Activated T-cell treated with anti-CD3 and anti-CD28 coated beads for 1 hour (primary cell): ENCODE measurements around the gene HES1.

Experiments used
- DNase-seq: peaks from one replicate; pipeline ENCODE4 v3.0.0-alpha.2; 2020; ENCODE audit warnings: low read depth

HES1 gene

DNA sequence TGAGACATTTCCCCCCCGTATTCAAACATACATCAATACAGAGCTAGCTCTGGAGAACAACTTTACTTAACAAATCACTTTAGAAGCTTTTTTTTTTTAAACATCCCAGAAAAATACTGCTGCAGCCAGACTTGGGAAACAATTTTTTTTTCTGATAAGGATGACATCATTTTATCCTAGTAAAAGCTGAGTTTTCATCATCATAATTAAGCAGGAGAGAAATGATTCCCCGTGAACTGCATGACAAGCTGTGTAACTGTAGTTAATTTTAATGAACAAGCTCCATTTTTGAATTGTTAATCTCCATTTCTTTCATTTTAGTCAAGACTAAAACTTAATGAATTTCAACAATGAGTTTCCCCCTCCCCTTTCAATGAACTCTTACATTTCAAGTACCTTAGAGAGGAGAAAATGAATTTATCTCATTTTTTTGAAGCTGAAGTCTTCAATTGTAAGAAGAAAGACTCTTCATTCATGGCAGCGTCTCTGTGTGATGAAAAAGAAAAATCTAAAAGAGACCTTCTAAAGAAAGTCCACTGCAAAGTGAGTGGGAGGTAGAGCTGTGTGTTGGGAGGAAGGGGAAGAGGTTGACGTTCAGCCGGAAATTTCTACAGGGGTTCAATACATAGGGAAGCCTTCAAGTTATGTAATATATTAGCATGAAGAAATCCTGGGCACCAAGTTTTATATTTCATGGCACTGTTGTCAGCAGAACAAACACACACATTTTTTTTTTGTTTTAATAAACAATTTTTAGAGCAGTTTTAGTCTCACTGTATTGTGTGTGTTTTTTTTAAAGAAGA, 31.7 kb downstream of the HES1 start:
- no peak for DNase-seq

DNA sequence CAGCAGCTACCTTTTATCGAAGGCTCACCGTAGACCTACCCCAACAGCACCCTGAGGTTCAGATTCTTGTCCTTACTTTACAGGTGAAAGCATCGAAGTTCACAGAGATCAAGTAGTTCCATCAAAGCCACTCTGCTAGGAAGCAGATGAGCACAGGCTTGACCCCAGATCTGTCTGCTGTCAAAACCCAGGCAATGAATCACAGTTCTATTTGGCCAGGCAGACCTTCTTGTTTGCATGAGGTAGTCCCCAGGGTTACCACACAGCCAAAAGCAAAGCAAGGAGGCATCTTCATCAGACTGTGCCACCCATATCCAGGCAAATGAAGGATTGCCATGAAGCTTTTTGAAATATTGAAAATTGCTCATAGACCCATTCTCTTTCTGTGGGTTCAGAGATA, 33.0 kb downstream of the HES1 start:
- no peak for DNase-seq

DNA sequence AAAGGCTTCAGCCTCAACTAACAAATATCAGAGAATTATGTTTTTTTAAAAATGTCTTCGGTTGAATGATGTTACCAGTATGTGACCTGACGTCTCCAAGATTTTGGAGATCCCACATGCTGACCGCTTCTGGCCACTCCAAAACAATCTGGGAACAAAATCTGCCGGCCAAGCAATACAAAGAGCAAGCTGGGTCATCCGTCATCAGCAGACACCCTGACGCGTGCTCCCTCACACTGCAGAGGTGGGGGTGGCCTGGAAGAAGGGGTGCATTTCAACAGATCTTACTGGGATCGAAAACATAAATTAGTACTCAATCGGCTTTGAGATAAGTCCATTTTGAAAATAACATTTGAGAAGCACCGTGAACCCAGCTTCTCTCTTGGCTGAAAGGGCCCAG, 33.6 kb downstream of the HES1 start:
- no peak for DNase-seq

DNA sequence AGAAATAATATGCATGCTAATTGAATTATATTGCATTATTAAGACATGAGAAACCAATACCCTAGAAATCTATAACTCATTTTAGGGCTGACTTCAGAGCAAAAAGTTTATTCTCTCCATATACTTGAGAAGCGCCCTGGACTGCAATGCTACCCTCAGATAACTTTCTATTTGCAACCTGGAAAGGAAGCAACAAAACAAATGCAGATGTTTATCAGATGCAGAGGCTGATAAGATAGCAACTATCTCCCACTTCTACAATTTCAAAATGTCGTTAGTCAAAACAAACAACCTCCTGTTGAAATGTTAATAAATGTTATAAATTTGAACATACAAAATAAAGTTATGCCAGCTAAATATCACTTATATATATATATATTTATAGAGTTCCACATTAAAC, 34.8 kb downstream of the HES1 start:
- no peak for DNase-seq

DNA sequence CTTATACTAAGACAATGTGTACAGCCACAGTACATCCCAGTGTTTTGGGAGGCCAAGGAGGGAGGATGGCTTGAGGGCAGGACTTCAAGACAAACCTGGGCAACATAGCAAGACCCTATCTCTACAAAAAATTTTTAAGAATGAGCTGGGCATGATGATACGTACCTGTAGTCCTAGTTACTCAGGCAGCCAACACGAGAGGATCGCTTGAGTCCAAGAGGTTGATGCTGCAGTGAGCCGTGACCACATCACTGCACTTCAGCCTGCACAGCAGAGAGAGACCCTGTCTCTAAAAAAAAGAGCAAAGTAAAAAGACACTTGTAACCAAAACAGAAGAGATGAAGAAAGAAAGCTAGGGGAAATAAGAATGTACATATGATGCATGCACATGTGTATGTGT, 38.5 kb downstream of the HES1 start:
- DNase-seq: no peak

DNA sequence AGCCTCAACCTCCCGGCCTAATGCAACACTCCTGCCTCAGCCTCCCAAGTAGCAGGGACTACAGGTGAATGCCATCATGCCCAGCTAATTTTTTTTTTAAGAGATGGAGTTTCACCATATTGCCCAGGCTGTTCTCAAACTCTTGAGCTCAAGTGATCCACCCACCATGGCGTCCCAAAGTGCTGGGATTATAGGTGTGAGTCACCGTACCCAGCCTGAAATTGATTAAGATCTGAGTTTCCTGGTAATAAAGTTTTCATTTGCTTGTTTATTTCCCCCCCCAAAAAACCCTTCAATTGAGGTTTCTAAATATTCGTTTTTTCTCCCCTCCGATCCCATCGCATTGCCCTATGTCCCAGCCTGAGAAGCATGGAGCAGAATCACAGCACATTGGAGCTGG, 39.0 kb downstream of the HES1 start:
- DNase-seq: no peak

DNA sequence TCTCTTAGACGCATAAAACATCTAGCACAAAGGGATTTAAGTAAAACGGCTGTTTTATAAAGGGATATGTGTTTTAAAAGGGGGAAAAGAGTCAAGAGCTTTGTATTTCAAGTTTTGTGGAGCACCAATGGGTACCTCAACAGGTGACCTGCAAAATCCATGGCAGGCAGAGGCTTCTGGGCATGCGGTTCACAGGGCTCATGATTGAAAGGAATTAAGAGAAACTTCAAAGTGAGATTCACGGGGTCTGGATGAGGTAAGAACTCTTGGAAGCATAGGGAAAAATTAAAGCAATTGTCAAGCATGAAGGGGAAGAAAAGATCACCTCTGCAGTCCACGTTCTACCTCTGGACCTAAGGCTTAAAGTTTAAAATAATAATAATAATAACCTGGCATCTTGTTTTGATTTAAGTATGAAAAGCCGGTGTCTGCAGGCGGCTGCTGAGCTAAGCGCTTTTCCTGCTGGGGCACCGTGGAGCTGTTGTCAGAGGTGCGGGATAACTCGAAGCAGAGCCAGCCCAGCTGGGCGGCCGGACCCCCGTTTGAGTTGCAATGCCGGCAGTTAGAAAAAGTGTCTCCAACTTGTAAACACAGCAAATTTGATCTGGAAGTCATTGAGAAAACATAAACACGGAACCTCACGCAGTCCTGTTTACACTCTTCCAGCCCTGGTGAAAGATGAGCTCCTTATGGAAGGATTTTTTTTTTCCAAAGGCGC, 40.5 kb downstream of the HES1 start:
- DNase-seq: no peak

DNA sequence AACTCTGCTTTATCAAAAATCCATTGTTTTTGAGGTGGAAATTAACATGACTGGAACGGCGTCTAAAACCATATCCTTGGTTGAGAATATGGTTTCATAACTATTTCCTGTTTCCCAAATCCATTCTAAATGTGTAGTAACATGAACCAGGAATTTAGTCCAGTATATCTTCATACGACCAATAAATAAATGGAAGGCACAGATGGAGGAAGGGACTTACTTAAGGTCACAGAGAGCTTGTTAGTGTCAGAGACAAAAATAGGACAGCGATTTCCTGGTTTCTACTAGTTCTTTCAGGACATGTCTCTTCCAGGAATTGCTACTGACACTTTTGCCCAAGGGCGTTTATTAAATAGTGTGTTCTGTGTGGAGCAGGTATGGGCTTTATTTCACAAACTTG, 41.2 kb downstream of the HES1 start:
- DNase-seq: no peak

DNA sequence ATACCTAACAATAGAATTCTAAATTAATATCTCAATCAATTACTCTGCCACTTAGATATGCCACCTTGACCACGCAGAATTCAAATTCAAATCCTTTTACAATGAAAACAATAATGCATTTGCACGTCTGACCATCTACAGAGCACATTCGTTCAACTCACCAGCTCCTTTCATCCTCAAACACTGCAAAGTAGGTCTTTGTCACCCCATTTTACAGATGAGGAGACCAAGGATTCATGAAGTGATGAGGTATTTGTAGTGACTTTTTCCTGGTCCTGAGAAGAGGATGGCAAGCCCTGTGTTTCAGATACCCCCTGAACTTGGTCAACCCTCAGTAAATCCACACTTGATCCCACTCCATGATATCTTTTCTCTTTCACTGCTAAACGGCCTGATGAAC, 42.2 kb downstream of the HES1 start:
- no peak for DNase-seq

DNA sequence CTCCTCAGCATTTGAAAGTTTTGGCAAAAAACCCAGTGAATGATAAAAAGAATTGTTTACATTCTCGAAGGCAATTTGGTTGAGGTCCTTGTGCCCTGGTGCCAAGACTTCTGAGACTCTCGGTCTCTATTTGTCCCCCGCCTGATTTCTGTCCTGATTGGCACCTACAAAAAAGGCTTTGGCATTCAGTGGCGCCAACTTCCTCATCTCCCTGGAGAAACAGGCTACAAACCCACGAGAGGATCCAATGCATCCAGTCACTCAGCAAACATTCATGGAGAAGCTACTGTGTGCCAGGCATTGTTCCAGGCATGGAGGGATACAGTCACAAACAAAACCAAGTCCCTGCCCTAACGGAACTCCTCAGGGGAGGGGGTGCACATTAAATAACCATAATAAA, 42.7 kb downstream of the HES1 start:
- no peak for DNase-seq

DNA sequence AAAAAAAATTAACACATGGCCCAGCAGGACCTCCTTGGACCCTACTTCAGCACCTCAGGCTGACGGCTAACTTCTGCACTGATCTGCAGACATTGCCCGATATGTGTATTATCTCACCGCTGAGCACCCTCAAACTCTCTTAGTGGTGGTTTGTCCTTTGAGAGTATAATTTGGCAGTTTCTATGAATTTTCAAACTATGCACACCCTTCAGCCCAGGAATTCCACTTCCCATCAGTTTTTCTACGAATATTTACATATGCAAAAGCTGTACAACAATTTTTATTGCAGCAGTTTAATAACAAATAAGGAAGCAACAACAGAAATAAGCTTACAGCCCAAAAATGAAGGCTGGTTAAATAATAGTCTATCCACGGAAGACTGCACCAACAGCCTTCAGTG, 44.6 kb downstream of the HES1 start:
- DNase-seq: no peak

DNA sequence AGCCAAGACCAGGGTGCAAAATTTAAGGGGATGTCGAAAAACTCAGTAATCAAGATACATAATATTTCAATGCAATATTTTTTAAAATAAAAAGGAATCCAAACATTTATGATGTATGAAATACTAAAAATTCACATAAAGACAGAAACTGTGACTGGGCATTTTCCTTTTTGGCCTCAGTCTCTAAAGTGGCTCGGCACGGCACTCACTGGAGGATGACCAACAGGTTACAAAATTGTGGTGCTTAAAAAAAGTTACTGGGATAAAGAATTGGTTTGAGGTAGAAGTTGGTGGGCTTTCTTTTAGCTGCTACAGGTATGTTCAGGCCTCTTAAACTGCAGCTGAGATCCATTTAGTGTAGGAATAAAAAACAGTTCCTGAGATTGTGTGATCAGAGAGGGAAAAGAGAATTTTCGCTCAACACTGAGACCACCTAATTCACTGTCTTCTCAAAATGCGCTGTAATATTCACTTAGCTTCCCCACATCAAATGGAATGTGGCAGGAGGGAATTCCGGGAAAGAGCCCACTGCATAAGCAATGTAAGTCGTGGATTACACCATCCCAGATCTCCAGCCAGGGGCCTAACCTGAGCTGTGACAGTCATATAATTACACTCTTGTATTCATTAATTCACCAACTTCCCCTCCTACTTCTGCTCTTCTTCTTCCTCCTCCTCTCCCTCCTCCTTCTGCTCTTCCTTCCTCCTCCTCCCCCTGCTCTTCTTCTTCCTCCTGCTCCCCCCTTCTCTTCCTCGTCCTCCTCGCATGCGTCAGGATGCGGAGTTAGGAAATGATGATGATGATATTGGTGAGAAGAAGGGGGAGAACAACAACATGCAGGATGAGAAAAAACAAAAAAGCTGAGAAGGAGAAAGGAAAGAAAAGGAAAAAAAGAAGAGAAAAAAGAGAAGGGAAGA, 45.9 kb downstream of the HES1 start:
- no peak for DNase-seq

DNA sequence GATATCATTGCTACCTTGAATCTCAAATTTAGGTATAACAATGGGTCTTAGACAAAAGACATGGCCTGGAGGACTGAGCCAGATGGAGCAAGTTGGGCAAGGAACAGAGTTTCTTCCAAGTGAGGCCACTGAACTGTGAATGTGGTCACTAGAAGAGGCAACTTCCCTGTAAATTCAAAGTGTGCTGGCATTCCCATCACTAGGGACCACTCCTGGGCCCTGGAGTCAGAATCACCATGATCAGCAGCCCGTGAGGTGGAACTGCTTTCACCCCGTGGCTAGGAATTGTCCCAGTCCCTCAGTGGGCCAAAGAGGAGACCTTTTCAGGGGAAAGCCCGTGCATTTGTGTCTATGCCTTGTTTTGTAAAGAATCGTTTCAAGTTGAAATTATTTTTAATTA, 47.3 kb downstream of the HES1 start:
- no peak for DNase-seq

DNA sequence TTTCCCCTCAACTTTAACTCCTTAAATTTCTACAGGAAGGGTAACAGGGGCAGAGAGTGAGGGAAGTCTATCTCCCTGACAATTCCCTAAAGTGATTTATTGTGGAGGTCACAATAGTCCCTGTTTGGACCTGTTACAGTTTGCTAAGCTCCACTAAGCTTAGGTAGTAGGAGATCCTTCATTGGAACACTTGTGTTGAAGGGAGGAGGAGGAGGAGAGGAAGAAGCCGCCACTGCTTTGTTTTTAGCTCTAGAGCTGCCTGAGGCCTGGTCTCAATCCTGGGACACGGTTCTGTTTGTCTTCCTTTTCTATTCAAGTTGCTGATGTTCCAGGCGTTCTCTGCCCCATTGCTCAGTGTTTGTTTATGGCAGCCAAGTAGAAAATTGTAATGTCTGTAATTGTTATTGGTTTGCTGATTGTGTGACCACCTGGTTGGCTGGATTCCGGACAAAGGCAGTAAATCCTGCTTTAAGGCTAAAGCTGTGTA, 48.4 kb downstream of the HES1 start:
- DNase-seq: no peak

DNA sequence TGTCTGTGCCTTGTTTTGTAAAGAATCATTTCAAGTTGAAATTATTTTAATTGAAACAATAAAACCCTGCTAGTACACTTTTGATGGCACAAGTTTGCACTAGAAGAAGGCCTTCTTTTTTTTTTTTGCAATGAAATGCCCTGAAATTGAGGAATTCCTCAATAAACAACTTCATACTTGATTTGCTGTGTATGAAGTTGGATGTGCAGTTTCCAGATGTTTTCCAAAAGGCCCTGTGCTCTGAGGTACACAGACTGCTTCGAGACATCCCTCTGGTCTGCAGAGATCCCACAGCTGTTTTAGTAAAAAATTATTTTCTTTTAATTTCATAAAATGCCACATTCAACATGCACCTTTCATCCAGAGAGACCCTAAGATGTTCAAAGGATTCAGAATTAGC, 48.9 kb downstream of the HES1 start:
- DNase-seq: no peak

DNA sequence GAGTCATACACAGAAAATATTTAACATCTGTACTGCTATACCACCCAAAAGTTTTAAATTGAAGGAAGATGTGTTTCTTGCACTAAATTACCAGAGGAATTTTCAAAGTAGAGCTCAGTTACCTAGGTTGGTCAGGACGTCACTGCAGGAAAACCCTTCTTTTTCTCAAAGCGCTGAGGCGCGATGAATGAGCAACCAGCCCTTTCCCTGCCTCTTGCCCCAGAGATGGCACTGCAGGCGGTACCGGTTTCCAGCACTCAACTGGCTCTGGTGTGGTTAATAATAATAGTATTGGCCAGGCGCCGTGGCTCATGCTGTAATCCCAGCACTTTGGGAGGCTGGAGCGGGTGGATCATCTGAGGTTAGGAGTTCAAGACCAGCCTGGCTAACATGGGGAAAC, 49.3 kb downstream of the HES1 start:
- DNase-seq: no peak

DNA sequence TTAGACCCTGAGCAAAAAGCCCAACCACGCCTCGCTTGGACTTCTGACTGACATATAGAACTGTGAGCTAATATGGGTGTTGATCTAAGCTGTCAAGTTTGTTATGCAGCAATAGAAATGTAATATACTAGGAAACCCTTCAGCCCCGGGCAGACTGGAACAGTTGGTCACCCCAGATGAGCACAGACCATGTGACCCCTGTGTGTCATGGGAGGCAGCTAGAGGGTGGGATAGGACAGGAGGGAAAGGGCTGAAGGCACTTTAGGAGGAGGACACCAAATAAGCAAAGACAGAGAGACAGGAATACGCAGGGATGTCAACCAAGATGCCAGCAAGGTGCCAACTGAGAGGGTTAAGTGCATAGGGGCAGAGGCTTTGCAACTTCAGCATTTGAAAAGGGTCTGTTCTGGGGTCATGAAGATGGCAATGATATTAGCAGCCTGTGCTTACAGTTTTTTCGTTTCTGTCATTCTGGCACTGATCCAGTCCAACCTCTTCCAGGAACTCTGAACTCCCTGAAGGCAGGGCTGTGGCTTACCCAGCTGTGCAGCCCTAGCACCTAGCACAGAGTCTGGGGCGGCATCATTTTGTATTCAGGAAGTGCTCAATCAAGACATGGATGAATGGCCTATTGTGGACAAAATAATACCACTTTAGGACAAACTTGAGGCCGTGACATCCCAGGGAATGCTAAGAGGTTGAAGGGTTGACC, 51.4 kb downstream of the HES1 start:
- no peak for DNase-seq
